Measurements from ENCODE around the gene UBE2R2.
"Not testable (repeated sequence)": the region's sequence is repeated elsewhere in the genome, so short reads cannot be mapped to it uniquely, and the experiment has no call there.

DNA sequence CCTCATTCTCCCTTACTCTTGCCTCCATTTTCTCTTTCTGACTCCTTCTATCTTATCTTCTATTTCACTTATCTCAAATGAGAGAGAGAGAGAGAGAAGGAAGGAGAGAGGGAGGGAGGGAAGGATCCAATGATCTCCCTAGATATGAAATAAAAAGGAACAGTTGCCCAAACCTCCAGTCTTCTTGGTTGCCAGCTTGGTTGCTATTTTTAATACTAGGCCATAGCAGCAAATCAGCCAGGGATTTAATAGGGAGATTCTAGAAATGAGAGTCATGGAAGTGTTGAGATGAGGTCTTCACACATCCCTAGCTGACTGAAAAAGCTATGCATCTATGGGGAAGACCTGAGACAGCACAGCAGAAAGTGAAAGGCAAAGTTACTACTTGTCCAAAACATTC, 43.8 kb upstream of the UBE2R2 start:
- TF ChIP-seq, protein P1, sequence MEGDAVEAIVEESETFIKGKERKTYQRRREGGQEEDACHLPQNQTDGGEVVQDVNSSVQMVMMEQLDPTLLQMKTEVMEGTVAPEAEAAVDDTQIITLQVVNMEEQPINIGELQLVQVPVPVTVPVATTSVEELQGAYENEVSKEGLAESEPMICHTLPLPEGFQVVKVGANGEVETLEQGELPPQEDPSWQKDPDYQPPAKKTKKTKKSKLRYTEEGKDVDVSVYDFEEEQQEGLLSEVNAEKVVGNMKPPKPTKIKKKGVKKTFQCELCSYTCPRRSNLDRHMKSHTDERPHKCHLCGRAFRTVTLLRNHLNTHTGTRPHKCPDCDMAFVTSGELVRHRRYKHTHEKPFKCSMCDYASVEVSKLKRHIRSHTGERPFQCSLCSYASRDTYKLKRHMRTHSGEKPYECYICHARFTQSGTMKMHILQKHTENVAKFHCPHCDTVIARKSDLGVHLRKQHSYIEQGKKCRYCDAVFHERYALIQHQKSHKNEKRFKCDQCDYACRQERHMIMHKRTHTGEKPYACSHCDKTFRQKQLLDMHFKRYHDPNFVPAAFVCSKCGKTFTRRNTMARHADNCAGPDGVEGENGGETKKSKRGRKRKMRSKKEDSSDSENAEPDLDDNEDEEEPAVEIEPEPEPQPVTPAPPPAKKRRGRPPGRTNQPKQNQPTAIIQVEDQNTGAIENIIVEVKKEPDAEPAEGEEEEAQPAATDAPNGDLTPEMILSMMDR (IDR thresholded peaks at IDR 0.05; ENCODE audit: poor library complexity), result not testable (repeated sequence)
- TF ChIP-seq EZH2 (IDR thresholded peaks at IDR 0.05; ENCODE audit: borderline replicate concordance); EZH2phosphoT487 (IDR thresholded peaks at IDR 0.05; ENCODE audit: low read depth, severe bottlenecking, unreplicated experiment): not testable (repeated sequence)

All from hepatocyte (in vitro differentiated cells).